Measurements from ENCODE around the gene RAB40A.
"Not testable (repeated sequence)": the region's sequence is repeated elsewhere in the genome, so short reads cannot be mapped to it uniquely, and the experiment has no call there.

The RAB40A gene

DNA sequence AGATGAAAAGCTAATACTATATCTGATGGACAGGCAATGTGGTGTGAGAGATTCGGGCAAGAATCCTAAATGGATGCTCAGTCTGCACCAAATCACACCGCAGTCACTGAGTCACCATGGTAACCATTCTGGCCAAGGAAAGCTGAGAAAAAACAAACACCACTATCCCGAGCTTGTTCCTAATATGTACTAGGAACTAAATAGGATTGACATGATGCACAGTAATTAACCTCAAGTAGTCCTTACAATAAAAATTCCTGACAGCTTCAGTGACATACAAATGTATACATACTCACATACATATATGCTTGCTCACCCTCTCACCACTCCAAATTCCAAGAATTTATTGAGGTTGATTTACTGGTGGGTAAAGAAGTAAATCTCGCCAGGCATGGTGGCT is 1.1 kb upstream of the RAB40A start:
- DNase-seq, result no peak

DNA sequence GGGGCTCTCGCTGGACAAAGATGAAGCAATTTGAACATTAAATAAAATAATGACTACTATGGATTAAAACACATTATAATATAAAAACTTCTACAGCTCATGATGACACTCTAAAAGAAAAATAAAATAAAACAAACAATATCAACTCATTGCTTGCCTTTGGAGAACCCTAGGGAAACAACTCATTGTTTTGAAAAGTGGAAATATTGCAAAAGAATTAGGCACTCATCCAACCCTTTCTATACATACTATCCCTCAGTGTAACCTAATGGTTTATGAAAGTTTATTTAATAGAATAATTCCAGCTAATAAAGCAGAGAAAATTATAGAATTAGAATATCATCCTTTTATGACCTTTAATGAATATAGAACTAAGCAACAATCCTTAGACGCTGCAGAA is 718 bp downstream of the RAB40A start:
- no peak for DNase-seq

DNA sequence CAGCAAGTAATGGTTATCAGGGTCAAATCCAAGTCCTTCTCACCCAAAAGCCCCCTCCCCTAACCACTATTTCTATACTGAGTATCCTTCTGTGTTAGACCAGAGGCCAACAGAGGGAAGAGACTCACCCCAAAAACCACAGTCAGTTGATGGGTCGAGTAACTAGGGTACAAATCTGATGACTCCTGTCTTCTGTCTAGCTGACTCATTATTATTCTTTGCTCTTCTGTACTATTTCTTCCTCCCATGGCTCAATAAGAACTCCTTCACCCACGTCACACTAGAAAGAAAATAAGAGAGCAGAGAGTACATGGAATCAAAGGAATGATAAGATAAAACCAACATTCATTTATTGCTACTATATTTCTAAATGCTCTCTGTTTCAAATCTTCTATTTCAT is 2.0 kb downstream of the RAB40A start:
- DNase-seq, result no peak

DNA sequence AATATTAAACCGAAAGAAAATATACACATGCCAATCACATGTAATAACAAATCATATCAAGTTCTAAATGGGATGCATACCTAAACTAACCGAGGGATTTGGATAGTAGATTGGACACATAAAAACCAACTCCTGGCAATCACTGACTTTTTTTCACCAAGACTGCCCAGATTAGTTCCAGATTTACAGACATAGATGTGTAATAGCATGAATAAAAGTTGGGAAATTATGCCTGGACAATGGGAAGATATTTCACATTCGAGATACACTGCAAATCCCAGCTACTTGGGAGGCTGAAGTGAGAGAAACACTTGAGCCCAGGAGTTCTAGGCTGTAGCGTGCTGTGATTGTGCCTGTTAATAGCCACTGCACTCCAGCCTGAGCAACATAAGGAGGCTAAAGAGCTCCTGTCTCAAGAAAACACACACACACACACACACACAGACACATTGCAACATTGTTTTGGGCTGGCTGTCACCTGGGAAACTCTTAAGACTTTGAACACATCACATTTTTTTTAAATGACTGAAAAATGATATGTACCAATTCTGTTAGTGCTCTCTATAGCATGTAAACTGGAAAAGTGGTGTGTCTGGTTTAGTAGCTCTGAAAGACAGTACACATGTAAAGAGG is 5.7 kb downstream of the RAB40A start:
- DNase-seq, result no peak

DNA sequence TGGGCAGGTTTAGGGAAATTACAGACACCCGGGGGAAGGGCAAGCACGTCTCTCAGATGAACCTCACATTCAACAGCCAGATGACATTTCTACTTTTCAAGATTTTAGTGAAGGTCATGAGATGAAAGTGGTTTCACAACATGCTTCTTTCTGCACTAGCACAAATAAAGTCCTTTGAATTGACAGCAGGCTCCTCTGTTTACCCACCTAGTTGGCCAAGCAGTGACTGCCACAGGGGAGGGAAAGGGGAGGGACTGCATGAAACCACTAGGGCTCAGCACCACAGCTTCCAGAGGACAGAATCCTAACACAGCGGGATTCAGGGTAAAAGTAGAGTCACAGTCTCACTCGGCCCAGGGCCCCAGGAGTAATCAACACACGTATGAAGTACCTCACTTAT is 6.2 kb downstream of the RAB40A start:
- DNase-seq, result no peak

DNA sequence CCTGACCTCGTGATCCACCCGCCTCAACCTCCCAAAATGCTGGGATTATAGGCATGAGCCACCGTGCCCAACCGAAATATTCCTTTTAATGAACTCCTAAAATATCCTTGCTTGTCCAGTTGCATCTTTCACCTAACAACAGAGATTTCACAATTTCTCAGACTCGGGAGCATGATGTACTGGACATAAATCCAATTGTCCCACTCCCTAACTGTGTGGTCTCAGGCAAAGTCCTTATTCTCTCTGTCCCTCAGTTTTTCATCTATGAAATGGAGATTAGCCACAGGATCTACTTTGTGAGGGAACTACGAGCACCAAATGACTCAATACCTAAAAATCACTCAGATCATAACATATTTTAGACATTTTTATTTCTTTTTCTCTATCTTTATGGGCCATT is 9.3 kb downstream of the RAB40A start:
- no peak for DNase-seq

DNA sequence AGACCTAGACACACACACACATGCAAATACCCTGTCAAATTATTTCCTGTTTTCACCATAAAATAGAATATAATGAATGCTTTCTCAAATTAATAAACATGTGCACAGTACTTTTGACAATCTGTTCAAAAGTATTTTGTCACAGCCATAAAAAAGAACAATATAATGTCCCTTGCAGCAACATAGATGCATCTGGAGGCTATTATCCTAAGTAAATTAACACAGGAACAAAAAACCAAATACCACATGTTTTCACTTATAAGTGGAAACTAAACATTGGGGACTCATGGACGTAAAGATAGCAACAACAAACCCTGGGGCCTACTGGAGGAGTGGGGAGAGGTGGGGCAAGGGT is 15.5 kb downstream of the RAB40A start:
- DNase-seq, result no peak

DNA sequence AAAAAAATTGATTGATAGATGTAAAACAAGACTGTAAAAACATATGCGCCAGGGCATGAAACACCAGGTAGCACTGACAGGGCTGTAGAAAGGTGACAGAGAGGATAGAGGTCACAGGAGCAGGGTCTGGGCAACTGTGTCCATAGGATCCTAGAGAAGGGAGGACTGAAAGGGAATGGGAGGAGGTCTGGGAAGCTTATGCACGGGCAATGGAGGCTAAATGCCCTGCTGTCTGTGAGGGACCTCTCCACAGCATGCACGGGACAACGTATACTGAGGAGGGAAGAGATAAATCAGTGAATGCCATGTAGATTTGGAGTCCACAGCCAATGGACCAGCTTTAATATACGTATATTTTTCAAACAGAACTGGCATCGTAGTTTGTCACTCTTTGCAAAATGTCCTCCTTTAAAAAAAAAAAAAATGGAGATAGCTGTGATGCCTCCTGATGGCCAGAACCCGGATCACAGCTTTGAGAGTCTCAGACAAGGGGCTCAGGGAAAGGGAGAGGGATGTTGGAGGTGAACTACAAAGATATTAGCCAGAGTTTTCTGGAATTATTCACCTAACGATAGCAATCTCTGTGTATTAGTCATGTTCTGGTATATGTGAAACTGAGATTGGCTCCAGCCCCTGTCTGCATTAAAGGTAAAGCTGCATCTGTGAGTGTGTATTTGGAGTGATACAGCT is 16.0 kb downstream of the RAB40A start:
- no peak for DNase-seq

DNA sequence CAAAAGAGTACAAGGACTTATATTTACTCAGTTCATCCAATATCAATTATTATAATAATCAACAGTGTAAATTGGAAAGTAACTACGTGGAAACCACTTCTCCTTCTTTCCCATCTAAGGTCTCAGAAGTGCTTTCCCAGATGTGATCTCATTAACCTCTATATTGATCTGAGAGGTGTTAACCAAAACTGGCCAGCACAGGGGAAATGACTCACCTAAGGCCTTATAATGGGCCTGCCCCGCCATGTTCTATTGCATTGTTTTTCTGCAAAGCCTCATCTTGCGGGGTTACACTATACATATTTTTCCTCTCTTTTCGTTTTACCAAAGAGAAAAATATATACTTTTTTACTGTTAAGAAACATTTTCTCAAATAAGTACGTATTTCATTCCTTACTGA is 20.5 kb downstream of the RAB40A start:
- DNase-seq, result no peak

DNA sequence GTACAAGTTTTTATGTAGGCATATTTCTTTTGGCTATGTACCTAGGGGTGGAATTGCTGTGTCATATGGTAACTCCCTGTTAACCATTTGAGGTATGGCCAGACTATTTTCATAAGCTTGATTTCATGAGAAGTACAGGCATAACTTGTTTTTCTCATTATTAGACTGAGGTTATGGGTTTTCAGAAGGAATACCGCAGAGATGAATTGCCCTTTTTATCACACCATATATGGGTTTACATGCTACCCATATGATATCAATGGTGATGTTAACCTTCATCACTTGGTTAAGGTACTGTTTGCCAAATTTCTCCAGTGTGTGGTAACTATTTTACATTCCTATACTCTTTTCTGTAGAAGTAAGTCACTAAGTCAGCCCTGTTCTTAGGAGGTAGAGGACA is 23.5 kb downstream of the RAB40A start:
- DNase-seq, result no peak

DNA sequence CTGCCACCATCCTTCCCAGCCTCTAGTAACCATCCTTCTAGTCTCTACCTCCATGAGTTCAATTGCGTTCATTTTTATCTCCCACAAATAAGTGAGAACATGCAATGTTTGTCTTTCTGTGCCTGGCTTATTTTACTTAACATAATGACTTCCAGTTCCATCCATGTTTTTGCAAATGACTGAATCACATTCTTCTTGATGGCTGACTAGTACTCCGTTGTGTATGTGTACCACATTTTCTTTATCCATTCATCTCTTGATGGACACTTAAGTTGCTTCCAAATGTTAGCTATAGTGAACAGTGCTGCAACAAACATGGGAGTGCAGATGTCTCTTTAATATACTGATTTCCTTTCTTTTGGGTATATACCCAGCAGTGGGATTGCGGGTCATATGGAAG is 25.7 kb downstream of the RAB40A start:
- DNase-seq, result not testable (repeated sequence)

DNA sequence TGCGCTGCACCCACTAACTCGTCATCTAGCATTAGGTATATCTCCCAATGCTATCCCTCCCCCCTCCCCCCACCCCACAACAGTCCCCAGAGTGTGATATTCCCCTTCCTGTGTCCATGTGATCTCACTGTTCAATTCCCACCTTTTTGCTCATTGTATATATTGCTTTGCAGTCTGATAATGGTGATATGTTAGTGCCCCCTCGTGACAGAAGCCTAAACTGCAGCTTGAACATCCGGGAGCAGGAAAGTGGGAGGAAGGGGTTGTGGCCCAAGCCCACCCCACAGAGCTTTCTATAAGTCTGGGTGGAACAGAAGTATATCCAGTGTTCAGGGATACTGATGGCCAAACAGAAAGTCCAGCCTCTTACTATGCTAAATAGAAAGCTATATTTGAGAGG is 29.6 kb downstream of the RAB40A start:
- not testable (repeated sequence) for DNase-seq

DNA sequence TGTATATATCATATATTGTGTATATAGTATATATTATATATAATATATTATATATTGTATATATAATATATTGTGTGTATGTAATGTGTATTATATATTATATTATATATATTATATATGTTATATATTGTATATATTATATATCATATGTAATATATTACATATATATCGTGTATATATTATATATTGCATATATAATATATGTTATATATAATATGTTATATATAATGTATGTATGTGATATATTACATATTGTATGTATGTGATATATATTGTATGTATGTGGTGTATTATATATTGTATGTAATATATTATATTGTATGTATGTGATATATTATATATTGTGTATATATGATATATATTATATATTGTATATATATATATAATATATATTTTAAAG is 30.5 kb downstream of the RAB40A start:
- DNase-seq, result no peak

DNA sequence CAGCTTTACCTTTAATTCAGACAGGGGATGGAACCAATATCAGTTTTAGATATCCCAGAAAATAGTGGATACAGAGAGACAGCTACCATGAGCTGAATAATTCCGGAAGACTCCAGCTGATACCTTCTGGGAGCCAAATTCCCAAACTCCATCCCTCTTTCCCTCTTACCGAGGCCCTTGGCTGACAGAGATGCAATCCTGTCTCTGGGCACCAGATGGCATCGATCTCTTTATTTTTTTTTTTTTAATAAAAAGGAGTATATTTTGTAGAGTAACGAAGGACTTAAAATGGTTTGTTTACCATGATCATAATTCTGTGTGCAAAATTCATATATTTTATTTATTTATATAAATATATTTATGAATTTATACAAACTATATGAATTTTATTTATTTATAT is 31.0 kb downstream of the RAB40A start:
- DNase-seq, result no peak

DNA sequence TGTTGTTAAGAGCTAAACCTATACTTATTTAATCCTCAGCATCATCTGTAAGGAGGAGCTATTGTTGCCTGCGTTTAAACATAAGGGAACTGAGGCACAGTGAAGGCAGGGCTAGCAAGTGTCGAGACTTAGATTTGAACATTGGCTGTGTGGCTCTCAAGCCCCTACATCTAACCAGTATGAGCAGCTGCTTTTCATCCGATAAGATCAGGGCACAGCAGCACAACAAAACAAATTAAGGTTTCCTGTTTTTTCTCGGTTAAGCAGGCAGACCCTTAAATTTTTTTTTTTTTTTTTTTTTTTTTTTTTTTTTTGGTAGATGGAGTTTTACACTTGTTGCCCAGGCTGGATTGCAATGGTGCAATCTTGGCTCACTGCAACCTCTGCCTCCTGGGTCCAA is 35.6 kb downstream of the RAB40A start:
- no peak for DNase-seq

DNA sequence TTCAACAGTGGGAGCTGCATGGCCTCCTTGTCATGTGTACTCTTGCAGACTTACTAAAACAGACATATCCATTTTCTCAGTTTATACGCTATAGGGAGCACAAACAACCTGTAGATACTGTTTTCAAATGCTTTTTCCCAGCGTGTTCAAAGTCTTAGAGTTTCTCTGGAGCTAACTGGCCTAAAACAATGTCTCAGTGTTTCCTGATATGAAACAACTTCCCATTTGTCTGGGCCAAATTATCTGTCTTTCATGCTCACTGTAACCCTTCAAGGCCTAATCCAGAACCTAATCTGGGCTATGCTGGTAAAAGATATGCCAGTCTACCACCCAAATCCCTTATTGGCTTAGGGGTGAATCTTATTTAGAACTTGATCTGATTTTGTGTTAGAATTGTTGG is 38.8 kb downstream of the RAB40A start:
- no peak for DNase-seq

DNA sequence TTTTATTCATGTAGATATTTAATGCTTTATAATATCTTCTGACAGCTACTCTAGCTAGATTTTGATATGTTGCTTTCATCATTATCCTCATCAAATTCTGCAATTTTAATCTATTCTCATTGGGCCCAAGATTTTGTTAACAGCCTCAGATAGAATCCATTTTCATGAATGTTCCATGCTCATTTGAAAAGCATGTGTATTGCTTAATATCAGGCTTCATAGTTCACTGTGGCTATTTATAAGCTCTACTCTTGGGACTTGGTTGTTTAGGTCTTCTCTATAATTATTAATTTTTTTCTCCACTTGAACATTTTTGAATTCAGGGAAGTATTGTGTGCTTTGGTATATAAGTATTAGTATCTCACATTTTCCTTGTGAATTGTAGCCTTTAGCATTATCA is 41.8 kb downstream of the RAB40A start:
- DNase-seq, result no peak

DNA sequence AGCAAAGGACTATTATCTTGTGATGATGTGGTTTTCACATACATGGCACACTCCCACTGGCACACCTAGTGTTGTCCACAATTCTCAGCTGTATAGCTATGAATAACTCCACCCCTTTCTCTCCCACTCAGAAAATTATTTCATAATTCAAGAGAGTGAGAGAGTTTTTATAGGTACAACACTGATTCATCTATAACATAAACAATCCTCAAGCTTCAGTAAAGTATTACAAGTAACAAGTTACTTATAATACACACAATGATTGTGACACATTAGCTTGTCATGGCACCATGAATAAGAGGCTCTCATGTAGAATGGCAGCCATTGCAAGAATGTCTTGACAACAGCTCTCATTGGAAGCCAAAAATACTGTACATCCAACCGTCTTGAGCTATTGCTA is 43.9 kb downstream of the RAB40A start:
- no peak for DNase-seq

DNA sequence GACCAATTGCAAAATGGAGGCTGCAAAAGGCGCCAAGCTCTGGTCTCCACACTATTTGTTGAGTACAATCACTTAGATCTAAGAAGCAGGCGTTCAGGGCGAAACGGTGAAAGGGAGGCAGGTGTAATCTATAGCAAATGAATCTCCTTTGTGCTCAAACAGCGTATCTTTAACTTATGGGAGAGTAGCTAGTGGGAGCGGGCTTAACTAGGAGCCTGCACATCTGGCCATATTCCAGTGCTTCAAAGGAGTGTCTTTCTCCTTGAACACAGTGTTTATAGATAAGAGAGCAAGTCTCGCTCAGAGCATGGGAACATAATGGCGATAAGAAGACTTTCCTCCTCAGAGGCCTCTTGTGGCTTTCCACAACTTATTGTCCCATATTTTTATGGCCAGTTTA is 49.3 kb downstream of the RAB40A start:
- DNase-seq, result not testable (repeated sequence)

DNA sequence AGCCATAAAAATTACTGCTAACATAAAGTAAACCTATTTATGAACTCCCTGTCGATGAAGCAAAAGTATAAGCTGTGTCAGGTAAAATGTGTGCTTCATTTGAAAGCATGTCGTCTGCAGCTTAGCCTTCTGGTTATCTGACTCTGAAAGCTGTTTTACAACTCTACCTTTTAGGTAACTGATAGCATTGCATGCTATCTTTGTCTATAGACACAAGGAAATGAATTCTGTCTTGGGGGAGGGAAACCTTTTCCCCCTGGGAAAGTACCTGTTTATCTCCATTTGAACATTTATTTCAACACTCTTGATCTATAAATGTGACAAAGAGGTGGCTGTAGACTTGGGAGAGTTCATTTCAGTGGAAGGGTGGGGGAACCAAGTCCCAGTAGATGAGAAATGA is 51.4 kb downstream of the RAB40A start:
- no peak for DNase-seq

DNA sequence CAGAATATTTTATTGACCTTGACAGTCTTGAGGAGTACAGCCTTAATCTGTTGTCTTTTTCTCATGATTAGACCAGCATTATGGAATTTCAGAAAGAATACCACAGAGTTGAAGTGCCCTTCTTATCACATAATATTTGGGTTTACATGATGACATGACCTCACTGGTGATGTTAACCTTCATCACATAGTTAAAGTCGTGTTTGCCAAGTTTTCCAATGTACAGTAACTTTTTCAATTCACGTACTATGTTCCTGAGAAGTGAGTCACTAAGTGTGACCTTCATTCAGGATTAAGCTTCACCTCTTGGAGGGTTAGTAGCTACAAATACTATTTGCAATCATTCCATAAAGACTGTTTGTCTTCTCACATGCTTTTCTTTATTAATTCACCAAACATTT is 52.1 kb downstream of the RAB40A start:
- DNase-seq, result no peak

DNA sequence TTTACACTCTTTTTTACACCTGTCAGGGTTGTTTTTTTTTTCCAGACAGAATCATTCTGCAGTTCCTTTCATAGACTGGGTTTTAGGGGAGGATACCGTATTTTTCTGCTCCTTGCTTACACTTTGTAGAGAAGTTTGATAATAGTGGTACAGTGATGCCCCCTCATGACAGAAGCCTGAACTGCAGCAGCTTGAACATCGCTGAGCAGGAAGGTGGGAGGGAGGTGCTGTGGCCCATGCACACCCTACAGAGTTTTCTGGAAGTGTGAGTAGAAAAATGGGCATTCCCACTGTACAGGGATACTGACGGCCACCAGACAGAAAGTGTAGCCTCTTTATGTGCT is 54.5 kb downstream of the RAB40A start:
- DNase-seq, result peak; percentile 30 to 57

DNA sequence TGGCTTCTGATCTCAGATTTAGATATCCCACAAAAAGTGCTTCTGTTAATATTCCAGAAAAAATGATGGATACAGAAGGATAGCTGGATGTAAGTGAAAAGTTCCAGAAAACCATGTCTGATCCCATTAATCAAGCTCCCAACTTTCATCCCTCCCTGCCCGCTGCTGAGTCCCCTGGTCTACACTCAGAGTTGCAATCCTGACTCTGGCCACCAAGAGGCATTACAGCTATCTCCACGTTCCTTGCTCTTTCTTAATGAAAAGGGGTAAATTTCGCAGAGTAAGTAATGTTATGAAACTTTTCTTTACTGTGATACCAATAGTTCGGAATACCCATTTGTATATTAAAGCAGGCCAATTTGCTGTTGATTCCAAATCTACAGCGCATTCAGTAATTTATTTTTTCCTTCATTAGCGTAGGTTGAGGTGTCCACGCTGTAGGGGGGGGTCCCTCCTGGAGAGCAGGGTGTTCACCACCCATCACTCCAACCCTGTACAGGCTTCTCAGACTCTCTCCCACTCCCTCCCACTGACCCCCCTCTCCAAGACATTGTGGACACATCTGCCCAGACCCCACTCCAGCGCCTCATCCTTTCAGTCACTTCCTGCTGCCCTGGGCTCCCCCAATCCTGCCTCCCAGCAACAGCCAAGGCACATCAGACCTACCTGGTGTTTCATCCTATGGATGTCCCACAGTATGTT is 55.1 kb downstream of the RAB40A start:
- DNase-seq, result peak in 1 of 2 donors; percentile 16

DNA sequence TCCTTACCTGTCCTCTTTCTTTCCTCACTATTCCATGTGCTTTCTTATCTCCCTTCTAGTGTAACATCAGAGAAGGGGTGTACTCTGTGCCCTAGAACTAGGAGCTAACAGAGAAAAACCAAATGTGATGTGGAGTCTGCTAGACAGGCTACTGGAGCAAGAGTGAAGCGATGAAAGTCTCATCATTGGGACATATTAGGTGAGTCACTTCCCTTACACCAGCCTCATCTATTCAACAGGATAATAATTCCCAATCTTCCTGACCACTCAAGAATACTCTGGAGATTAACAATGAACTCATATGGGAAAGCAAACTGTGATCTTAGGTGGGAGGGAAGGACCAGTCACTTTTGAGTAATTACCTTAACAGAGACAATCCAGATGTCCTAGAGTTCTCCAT is 58.1 kb downstream of the RAB40A start:
- no peak for DNase-seq

All from hippocampal formation (tissue), 2 donors.